ENCODE results near the gene MAPK8IP2. TPM values are rescaled to one million over a fixed set of nuclear protein-coding genes. Genes with fewer than 3 reads are reported as not detected.
A peak's percentile ranks its signal among the peaks of the same experiment; 100 is the strongest.

The MAPK8IP2 gene
- total RNA-seq, 1 donor from 2014 or later, result 7.7 TPM

DNA sequence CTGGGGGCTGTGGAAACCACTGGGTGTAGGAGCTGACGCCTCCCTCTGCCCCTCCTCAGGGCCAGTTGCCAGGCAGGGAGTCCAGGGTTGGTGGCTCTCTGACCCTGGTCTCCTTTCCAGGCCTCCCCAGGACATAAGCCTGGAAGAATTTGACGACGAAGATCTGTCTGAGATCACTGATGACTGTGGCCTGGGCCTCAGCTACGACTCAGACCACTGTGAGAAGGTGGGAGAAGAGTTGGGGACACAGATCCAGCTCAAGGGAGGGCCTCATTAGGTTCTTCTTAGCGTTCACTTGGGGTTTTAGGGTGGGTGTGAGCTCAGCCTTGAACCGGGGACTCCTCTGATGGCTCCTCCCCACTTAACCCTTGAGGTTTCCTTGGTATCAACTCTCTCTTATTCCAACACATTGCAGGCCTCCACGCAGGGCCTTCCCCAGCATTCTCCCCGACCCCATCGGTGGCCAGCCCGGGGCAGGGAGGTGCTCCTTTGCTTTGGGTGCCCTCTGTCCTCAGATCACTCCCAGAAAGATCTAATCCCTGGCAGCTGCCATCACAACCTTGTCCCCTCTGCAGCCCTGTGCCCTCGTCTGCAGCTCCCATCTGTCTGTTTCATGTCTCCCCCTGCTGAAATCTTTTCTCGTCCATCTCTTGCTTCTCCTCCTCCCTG, 1.2 kb downstream of the MAPK8IP2 start:
- TF ChIP-seq, protein P1, sequence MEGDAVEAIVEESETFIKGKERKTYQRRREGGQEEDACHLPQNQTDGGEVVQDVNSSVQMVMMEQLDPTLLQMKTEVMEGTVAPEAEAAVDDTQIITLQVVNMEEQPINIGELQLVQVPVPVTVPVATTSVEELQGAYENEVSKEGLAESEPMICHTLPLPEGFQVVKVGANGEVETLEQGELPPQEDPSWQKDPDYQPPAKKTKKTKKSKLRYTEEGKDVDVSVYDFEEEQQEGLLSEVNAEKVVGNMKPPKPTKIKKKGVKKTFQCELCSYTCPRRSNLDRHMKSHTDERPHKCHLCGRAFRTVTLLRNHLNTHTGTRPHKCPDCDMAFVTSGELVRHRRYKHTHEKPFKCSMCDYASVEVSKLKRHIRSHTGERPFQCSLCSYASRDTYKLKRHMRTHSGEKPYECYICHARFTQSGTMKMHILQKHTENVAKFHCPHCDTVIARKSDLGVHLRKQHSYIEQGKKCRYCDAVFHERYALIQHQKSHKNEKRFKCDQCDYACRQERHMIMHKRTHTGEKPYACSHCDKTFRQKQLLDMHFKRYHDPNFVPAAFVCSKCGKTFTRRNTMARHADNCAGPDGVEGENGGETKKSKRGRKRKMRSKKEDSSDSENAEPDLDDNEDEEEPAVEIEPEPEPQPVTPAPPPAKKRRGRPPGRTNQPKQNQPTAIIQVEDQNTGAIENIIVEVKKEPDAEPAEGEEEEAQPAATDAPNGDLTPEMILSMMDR (IDR thresholded peaks at IDR 0.05; ENCODE audit: unreplicated experiment), result no peak

DNA sequence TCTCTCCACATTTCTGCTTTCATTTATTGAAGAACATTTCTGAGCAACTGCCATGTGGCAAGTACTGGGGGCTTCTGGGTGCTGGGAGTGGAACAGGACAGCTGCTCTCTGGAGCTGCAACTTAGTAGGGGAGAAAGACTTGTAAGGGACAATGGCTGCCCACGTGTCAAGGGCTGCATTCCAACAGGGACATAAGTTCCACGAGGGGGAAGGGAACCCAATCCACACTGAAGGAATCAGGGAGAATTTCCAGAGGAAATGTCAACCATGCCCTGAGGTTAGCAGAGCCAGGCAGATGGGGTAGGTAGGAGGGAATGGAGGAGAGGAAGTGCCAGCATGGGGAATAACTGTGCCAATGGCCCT, 1.7 kb downstream of the MAPK8IP2 start:
- no peak for DNase-seq (ENCODE audit: low spot score, unreplicated experiment)
- H3K27me3 Mint-ChIP-seq, result peaks cover 41% of the 10 kb centered on the region
- peaks cover 5% of the 10 kb centered on the region for H3K4me1 Mint-ChIP-seq (ENCODE audit: low read depth)
- H3K36me3 Mint-ChIP-seq (ENCODE audit: insufficient read depth), result peaks cover 5% of the 10 kb centered on the region
- H3K27ac Mint-ChIP-seq, result no peak overlapping the region
- H3K4me3 Mint-ChIP-seq (ENCODE audit: low read depth), result peak overlapping the region; percentile 61
- TF ChIP-seq, protein P1 (IDR thresholded peaks at IDR 0.05; ENCODE audit: unreplicated experiment), result no peak
- no peaks in the 10 kb centered on the region for H3K9me3 Mint-ChIP-seq (ENCODE audit: low read depth)

More for the DNA sequence above, 1.2 kb downstream of the MAPK8IP2 start:
- H3K4me1 Mint-ChIP-seq (ENCODE audit: low read depth), result peaks cover 5% of the 10 kb centered on the region
- peaks cover 40% of the 10 kb centered on the region for H3K27me3 Mint-ChIP-seq
- no peak for DNase-seq (ENCODE audit: low spot score, unreplicated experiment)
- peaks cover 5% of the 10 kb centered on the region for H3K36me3 Mint-ChIP-seq (ENCODE audit: insufficient read depth)
- no peaks in the 10 kb centered on the region for H3K9me3 Mint-ChIP-seq (ENCODE audit: low read depth)
- H3K27ac Mint-ChIP-seq, result peak overlapping the region; percentile 39
- H3K4me3 Mint-ChIP-seq (ENCODE audit: low read depth), result peak overlapping the region; percentile 61

DNA sequence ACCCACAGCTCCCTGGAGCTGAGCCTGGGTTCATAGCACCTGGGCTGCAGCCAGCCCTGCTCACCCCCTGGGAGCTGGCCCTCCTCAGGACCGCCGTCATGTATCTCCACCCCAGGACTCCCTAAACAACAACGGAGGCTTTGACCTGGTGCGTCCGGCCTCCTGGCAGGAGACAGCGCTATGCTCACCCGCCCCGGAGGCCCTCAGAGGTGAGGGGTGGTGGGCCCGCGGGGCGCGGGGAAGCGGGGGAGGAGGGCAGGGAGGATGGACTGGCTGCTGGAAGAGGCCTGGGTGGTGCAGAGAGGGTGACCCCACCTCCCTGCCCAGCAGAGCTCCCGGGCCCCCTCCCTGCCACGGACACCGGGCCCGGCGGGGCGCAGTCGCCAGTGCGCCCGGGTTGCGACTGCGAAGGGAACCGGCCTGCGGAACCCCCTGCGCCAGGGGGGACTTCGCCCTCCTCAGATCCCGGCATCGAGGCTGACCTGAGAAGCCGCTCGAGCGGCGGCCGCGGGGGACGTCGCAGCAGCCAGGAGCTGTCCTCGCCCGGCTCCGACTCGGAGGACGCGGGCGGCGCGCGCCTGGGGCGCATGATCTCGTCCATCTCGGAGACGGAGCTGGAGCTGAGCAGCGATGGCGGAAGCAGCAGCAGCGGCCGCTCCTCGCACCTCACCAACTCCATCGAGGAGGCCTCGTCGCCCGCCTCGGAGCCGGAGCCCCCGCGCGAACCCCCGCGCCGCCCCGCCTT, 3.1 kb downstream of the MAPK8IP2 start:
- Mint-ChIP-seq H3K4me3 (ENCODE audit: low read depth) (no peak overlapping the region), H3K27me3 (peaks cover 41% of the 10 kb centered on the region), H3K27ac (no peak overlapping the region), H3K36me3 (ENCODE audit: insufficient read depth) (peaks cover 3% of the 10 kb centered on the region), H3K9me3 (ENCODE audit: low read depth) (no peaks in the 10 kb centered on the region), H3K4me1 (ENCODE audit: low read depth) (peaks cover 5% of the 10 kb centered on the region)
- TF ChIP-seq, protein P1 (IDR thresholded peaks at IDR 0.05; ENCODE audit: unreplicated experiment), result no peak
- no peak for DNase-seq (ENCODE audit: low spot score, unreplicated experiment)

DNA sequence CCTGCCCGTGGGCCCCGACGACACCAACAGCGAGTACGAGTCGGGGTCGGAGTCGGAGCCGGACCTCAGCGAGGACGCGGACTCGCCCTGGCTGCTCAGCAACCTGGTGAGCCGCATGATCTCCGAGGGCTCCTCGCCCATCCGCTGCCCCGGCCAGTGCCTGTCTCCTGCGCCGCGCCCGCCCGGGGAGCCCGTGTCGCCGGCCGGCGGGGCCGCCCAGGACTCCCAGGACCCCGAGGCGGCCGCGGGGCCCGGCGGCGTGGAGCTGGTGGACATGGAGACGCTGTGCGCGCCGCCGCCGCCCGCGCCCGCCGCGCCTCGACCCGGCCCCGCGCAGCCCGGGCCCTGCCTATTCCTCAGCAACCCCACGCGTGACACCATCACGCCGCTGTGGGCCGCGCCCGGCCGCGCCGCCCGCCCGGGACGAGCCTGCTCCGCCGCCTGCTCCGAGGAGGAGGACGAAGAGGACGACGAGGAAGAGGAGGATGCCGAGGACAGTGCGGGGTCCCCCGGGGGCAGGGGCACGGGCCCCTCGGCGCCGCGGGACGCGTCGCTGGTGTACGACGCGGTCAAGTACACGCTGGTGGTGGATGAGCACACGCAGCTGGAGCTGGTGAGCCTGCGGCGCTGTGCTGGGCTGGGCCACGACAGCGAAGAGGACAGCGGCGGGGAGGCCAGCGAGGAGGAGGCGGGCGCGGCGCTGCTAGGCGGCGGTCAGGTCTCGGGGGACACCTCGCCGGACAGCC, 3.8 kb downstream of the MAPK8IP2 start:
- Mint-ChIP-seq H3K27me3 (peaks cover 47% of the 10 kb centered on the region), H3K36me3 (ENCODE audit: insufficient read depth) (peaks cover 3% of the 10 kb centered on the region), H3K4me1 (ENCODE audit: low read depth) (peaks cover 5% of the 10 kb centered on the region), H3K4me3 (ENCODE audit: low read depth) (no peak overlapping the region), H3K9me3 (ENCODE audit: low read depth) (no peaks in the 10 kb centered on the region), H3K27ac (no peak overlapping the region)
- TF ChIP-seq, protein P1 (IDR thresholded peaks at IDR 0.05; ENCODE audit: unreplicated experiment), result no peak
- no peak for DNase-seq (ENCODE audit: low spot score, unreplicated experiment)

DNA sequence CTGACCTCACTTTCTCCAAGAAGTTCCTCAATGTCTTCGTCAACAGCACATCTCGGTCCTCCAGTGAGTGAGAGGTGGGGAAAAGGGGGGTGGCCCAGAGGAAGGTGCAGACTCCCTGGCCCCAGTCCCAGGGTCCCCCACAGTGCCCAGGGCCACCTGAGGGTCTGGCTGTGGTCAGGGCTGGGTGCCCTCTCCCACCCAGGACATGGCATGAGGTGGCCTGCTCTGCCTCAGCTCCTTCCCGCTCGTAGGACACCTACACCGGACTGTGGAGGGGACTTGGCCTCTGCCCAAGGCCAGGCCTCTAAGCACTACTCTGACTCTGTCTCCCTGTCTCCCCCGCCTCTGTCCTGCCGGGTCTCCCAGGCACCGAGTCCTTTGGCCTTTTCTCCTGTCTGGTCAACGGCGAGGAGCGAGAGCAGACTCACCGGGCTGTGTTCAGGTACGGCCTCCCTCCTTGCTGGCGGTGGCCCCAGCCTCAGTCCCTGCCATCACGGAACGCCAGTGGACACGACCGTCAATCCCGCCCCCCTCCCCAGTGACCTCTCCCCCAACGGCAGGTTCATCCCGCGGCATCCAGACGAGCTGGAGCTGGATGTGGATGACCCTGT, 4.5 kb downstream of the MAPK8IP2 start:
- no peak for DNase-seq (ENCODE audit: low spot score, unreplicated experiment)
- TF ChIP-seq, protein P1 (IDR thresholded peaks at IDR 0.05; ENCODE audit: unreplicated experiment), result no peak
- Mint-ChIP-seq H3K27me3 (peaks cover 47% of the 10 kb centered on the region), H3K4me1 (ENCODE audit: low read depth) (peaks cover 1% of the 10 kb centered on the region), H3K9me3 (ENCODE audit: low read depth) (no peaks in the 10 kb centered on the region), H3K4me3 (ENCODE audit: low read depth) (no peak overlapping the region), H3K36me3 (ENCODE audit: insufficient read depth) (no peaks in the 10 kb centered on the region), H3K27ac (no peak overlapping the region)

Measured in progenitor cell of endocrine pancreas (in vitro differentiated cells).